ENCODE data around the gene TRPM3.

- TF ChIP-seq, protein P1, sequence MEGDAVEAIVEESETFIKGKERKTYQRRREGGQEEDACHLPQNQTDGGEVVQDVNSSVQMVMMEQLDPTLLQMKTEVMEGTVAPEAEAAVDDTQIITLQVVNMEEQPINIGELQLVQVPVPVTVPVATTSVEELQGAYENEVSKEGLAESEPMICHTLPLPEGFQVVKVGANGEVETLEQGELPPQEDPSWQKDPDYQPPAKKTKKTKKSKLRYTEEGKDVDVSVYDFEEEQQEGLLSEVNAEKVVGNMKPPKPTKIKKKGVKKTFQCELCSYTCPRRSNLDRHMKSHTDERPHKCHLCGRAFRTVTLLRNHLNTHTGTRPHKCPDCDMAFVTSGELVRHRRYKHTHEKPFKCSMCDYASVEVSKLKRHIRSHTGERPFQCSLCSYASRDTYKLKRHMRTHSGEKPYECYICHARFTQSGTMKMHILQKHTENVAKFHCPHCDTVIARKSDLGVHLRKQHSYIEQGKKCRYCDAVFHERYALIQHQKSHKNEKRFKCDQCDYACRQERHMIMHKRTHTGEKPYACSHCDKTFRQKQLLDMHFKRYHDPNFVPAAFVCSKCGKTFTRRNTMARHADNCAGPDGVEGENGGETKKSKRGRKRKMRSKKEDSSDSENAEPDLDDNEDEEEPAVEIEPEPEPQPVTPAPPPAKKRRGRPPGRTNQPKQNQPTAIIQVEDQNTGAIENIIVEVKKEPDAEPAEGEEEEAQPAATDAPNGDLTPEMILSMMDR (conservative IDR thresholded peaks at IDR 0.05) = no peak
- TF ChIP-seq ZFX (IDR thresholded peaks at IDR 0.05) = no peak
Observed at GRCh38 chr9:70935856-70936255, 185.6 kb downstream of the TRPM3 start.

Data from C4-2B (cell line).